Body of pancreas (tissue), 4 donors: ENCODE results near the gene SLC13A4.

Experiments
- POLR2A ChIP-seq, 3 donors: fragments of 450-650 bp; IDR thresholded peaks; one replicate each; pipeline ENCODE4 v1.6.1; 2016; ENCODE audit warnings: antibody characterized with exemption in 3 of 3, mild to moderate bottlenecking in 2 of 3
- TF ChIP-seq, protein P1 (sequence below), 7 experiments: fragments of 450-650 bp in 4 of 7; fragments of 200-600 bp in 3 of 7; sonication (generic) in 3 of 7; IDR thresholded peaks; one replicate each; pipeline ENCODE4 v1.5.1; 2016 to 2019; ENCODE audit warnings: antibody characterized with exemption in 7 of 7

DNA sequence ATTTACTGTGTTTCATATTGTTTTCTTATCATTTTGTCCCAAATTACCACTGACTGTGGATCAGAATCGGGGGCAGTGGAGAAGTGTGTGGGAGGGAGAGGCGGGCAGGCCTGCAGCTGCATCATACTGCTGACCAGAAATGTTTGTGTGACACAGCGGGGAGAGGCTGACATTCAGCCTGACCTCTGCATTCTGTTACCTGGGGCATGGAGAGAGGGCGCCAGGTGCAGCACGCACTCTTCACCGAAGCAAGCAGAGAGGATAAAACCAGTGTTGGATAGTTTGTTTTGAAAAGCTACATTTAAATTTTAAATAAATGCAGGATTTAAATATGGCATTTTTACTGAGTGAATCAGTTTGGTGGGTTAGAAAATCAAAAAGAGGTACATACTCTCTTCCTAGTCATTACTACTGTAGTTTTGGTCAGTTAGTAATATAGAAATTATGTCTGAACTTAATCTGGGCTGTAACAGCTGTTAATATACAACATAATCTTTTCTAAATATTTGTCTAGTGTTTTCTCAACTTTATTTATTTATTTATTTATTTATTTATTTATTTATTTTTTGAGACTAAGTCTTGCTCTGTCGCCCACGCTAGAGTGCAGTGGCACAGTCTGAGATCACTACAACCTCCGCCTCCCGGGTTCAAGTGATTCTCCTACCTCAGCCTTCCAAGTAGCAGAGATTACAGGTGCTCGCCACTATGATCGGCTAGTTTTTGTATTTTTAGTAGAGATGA is 74.5 kb downstream of the SLC13A4 start:
- TF ChIP-seq, protein P1, sequence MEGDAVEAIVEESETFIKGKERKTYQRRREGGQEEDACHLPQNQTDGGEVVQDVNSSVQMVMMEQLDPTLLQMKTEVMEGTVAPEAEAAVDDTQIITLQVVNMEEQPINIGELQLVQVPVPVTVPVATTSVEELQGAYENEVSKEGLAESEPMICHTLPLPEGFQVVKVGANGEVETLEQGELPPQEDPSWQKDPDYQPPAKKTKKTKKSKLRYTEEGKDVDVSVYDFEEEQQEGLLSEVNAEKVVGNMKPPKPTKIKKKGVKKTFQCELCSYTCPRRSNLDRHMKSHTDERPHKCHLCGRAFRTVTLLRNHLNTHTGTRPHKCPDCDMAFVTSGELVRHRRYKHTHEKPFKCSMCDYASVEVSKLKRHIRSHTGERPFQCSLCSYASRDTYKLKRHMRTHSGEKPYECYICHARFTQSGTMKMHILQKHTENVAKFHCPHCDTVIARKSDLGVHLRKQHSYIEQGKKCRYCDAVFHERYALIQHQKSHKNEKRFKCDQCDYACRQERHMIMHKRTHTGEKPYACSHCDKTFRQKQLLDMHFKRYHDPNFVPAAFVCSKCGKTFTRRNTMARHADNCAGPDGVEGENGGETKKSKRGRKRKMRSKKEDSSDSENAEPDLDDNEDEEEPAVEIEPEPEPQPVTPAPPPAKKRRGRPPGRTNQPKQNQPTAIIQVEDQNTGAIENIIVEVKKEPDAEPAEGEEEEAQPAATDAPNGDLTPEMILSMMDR (IDR thresholded peaks at IDR 0.05): no peak
- TF ChIP-seq POLR2A (IDR thresholded peaks at IDR 0.05): no peak
